Keratinocyte (primary cell): ENCODE measurements around the gene HSP90AB1. TPM values are rescaled to one million over a fixed set of nuclear protein-coding genes. Genes with fewer than 3 reads are reported as not detected.

Experiments used
- DNase-seq: peaks from one replicate; pipeline ENCODE4 v3.0.0-alpha.2; 2011; ENCODE audit warnings: low read depth, missing footprints, low spot score
- FAIRE-seq: peaks from 2 replicates; lab custom pipeline; 2011; peaks lifted over from hg19 to GRCh38; lab: Jason Lieb, UNC
- H2AFZ ChIP-seq: 2 replicates; pipeline ENCODE4 v1.6.0; 2012; ENCODE audit warnings: low read length, control low read depth, inconsistent platforms; ENCODE audit not compliant: control insufficient read depth
- H3K27ac ChIP-seq: 2 replicates; pipeline ENCODE4 v1.5.1; 2011; ENCODE audit warnings: low read length; ENCODE audit not compliant: control insufficient read depth, insufficient read depth
- H3K27me3 ChIP-seq: 3 replicates; pipeline ENCODE4 v1.6.0; 2011; ENCODE audit warnings: low read length; ENCODE audit not compliant: control insufficient read depth, insufficient read depth; ENCODE audit errors: extremely low read depth
- H3K36me3 ChIP-seq, 2 experiments: 2 replicates in 1 of 2; 3 replicates in 1 of 2; pipeline ENCODE4 v1.5.1; 2011; ENCODE audit warnings: low read length in 2 of 2, mild to moderate bottlenecking in 1 of 2; ENCODE audit not compliant: control insufficient read depth in 2 of 2, insufficient read depth in 2 of 2; ENCODE audit errors: extremely low read depth in 1 of 2
- H3K4me1 ChIP-seq: 3 replicates; pipeline ENCODE4 v1.5.1; 2011; ENCODE audit warnings: low read length; ENCODE audit not compliant: control insufficient read depth, insufficient read depth; ENCODE audit errors: extremely low read depth
- H3K4me2 ChIP-seq: 3 replicates; pipeline ENCODE4 v1.6.0; 2011; ENCODE audit warnings: low read depth, low read length; ENCODE audit not compliant: control insufficient read depth, insufficient read depth; ENCODE audit errors: extremely low read depth
- H3K4me3 ChIP-seq, 3 experiments: fragments of 200-600 bp in 1 of 3; sonication (generic) in 1 of 3; 2 replicates in 2 of 3; 3 replicates in 1 of 3; pipeline ENCODE4 v1.5.1; 2011 to 2016; ENCODE audit warnings: low read length in 3 of 3, mild to moderate bottlenecking in 3 of 3, control low read depth in 2 of 3, inconsistent platforms in 1 of 3, low read depth in 1 of 3, mixed read lengths in 1 of 3, mixed run types in 1 of 3, moderate library complexity in 1 of 3; ENCODE audit not compliant: control insufficient read depth in 2 of 3, insufficient read depth in 2 of 3; ENCODE audit errors: extremely low read depth in 1 of 3
- H3K79me2 ChIP-seq: 2 replicates; pipeline ENCODE4 v1.6.0; 2012; ENCODE audit warnings: low read length; ENCODE audit not compliant: control insufficient read depth, insufficient read depth
- H3K9ac ChIP-seq: 3 replicates; pipeline ENCODE4 v1.6.0; 2011; ENCODE audit warnings: low read length; ENCODE audit not compliant: control insufficient read depth, insufficient read depth; ENCODE audit errors: extremely low read depth
- H3K9me1 ChIP-seq: 3 replicates; pipeline ENCODE4 v1.6.0; 2011; ENCODE audit warnings: low read length; ENCODE audit not compliant: control insufficient read depth, insufficient read depth; ENCODE audit errors: extremely low read depth
- H3K9me3 ChIP-seq: 2 replicates; pipeline ENCODE4 v1.5.1; 2012; ENCODE audit warnings: low read depth, low read length; ENCODE audit not compliant: control insufficient read depth
- H4K20me1 ChIP-seq: 3 replicates; pipeline ENCODE4 v1.6.0; 2011; ENCODE audit warnings: low read length; ENCODE audit not compliant: control insufficient read depth, insufficient read depth; ENCODE audit errors: extremely low read depth
- EZH2 ChIP-seq: IDR thresholded peaks from one replicate; pipeline ENCODE4 v1.6.1; 2012; ENCODE audit warnings: inconsistent platforms, mild to moderate bottlenecking, low read length, moderate library complexity
- dilution Hi-C: fragments of 300-500 bp; cut with MboI; formaldehyde crosslinking; loops from one replicate; pipeline ENCODE4 v1.7.0; 2020; ENCODE audit warnings: low sequenced_read_pairs; ENCODE audit not compliant: extremely low pct_ligation_motif_present
- polyA plus RNA-seq, 5 experiments: library from polyadenylated mRNA; depleted of rRNA in 3 of 5; stranded (reverse) in 3 of 5; stranded (forward) in 1 of 5; unstranded in 1 of 5; fragments of >200 nt; gene quantifications; 1 replicate in 1 of 5; 2 replicates in 3 of 5; 3 replicates in 1 of 5; pipeline versions ENCODE4 v1.2.1 to v1.2.3, GENCODE V29; 2011 to 2012; ENCODE audit warnings: missing spikeins in 2 of 5, low read depth in 1 of 5, low replicate concordance in 1 of 5
- TF ChIP-seq, protein P1 (sequence below), 3 experiments: IDR thresholded peaks in 1 of 3; conservative IDR thresholded peaks in 1 of 3; optimal IDR thresholded peaks in 1 of 3; 2 replicates in 2 of 3; 3 replicates in 1 of 3; pipeline versions ENCODE3 to v1.5.1; 2011; ENCODE audit warnings: low read length in 3 of 3, mild to moderate bottlenecking in 3 of 3, moderate library complexity in 2 of 3, control low read depth in 1 of 3, inconsistent platforms in 1 of 3; ENCODE audit not compliant: insufficient read depth in 2 of 3; ENCODE audit errors: extremely low read depth in 1 of 3

The HSP90AB1 gene
- polyA plus RNA-seq, 1 donor (not counting 4 experiments of a cell fraction or from before 2014, with no cell fraction given), result 1,089 TPM

DNA sequence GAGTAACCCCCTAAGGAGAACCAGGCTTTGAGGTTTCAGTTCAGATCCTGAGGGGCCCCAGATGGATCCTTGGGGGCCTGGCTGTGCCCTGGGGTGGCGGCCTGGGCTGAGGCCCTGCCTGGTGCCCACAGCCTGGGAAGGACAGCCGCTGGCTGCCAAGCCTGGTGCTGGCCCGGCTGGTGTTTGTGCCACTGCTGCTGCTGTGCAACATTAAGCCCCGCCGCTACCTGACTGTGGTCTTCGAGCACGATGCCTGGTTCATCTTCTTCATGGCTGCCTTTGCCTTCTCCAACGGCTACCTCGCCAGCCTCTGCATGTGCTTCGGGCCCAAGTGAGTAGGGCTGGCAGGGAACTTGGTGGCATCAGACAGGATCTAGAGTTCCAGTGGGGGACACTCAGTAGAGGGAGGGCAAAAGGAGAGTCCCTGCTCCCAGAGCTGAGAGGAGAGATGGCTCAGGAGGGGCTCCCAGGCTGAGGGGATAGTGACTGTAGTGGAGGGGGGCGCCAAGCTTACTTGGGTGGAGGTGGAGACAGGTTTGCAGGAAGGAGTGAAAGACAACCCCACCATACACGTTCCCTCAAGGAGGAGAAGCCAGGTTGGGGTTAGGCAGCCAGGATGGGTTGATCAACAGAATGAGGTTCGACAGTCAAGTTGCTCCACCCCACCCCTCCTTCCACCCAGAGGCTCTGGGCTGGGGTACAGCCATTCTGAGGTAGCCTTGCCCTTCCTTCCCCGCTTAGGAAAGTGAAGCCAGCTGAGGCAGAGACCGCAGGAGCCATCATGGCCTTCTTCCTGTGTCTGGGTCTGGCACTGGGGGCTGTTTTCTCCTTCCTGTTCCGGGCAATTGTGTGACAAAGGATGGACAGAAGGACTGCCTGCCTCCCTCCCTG, 14.0 kb upstream of the HSP90AB1 start:
- TF ChIP-seq, protein P1, sequence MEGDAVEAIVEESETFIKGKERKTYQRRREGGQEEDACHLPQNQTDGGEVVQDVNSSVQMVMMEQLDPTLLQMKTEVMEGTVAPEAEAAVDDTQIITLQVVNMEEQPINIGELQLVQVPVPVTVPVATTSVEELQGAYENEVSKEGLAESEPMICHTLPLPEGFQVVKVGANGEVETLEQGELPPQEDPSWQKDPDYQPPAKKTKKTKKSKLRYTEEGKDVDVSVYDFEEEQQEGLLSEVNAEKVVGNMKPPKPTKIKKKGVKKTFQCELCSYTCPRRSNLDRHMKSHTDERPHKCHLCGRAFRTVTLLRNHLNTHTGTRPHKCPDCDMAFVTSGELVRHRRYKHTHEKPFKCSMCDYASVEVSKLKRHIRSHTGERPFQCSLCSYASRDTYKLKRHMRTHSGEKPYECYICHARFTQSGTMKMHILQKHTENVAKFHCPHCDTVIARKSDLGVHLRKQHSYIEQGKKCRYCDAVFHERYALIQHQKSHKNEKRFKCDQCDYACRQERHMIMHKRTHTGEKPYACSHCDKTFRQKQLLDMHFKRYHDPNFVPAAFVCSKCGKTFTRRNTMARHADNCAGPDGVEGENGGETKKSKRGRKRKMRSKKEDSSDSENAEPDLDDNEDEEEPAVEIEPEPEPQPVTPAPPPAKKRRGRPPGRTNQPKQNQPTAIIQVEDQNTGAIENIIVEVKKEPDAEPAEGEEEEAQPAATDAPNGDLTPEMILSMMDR (optimal IDR thresholded peaks at IDR 0.05 in 1 of 3, IDR thresholded peaks at IDR 0.05 in 1 of 3, conservative IDR thresholded peaks at IDR 0.05 in 1 of 3; ENCODE audit: extremely low read depth in 1 of 3, insufficient read depth in 2 of 3, low read length in 3 of 3), result no peak
- TF ChIP-seq EZH2, result no peak
- no peak overlapping the region for H3K27ac ChIP-seq
- H3K36me3 ChIP-seq, result peaks cover 7 to 29% of the 10 kb centered on the region in 2 experiments
- H3K4me2 ChIP-seq, result no peak overlapping the region
- peaks cover 24% of the 10 kb centered on the region for H3K4me1 ChIP-seq
- dilution Hi-C loops, result no loop called here
- H3K9ac ChIP-seq, result no peak overlapping the region
- H3K4me3 ChIP-seq, result no peak overlapping the region
- H3K9me3 ChIP-seq, result no peaks in the 10 kb centered on the region
- no peaks in the 10 kb centered on the region for H4K20me1 ChIP-seq
- DNase-seq (no peak), FAIRE-seq (no peak)
- no peak overlapping the region for H2AFZ ChIP-seq
- peaks cover 3% of the 10 kb centered on the region for H3K9me1 ChIP-seq
- H3K27me3 ChIP-seq, result no peaks in the 10 kb centered on the region
- no peaks in the 10 kb centered on the region for H3K79me2 ChIP-seq

DNA sequence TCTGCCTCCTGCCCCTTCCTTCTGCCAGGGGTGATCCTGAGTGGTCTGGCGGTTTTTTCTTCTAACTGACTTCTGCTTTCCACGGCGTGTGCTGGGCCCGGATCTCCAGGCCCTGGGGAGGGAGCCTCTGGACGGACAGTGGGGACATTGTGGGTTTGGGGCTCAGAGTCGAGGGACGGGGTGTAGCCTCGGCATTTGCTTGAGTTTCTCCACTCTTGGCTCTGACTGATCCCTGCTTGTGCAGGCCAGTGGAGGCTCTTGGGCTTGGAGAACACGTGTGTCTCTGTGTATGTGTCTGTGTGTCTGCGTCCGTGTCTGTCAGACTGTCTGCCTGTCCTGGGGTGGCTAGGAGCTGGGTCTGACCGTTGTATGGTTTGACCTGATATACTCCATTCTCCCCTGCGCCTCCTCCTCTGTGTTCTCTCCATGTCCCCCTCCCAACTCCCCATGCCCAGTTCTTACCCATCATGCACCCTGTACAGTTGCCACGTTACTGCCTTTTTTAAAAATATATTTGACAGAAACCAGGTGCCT, 13.3 kb upstream of the HSP90AB1 start:
- Histone ChIP-seq H4K20me1 (no peaks in the 10 kb centered on the region), H3K9me3 (no peaks in the 10 kb centered on the region), H3K4me3 (no peak overlapping the region), H3K4me2 (no peak overlapping the region), H3K4me1 (peaks cover 31% of the 10 kb centered on the region), H3K9ac (no peak overlapping the region), H3K27ac (no peak overlapping the region), H3K9me1 (peaks cover 3% of the 10 kb centered on the region), H3K36me3 (peaks cover 7 to 24% of the 10 kb centered on the region in 2 experiments), H3K27me3 (no peaks in the 10 kb centered on the region), H3K79me2 (no peaks in the 10 kb centered on the region), H2AFZ (no peak overlapping the region)
- TF ChIP-seq, protein P1 (optimal IDR thresholded peaks at IDR 0.05 in 1 of 3, IDR thresholded peaks at IDR 0.05 in 1 of 3, conservative IDR thresholded peaks at IDR 0.05 in 1 of 3; ENCODE audit: extremely low read depth in 1 of 3, insufficient read depth in 2 of 3, low read length in 3 of 3), result no peak
- TF ChIP-seq EZH2, result no peak
- FAIRE-seq, result no peak
- DNase-seq, result no peak
- dilution Hi-C loops, result no loop called here
